T-helper 2 cell (primary cell): ENCODE data around the gene DEAF1.
A peak's percentile ranks its signal among the peaks of the same experiment; 100 is the strongest.
"Not testable (repeated sequence)": the region's sequence is repeated elsewhere in the genome, so short reads cannot be mapped to it uniquely, and the experiment has no call there.

Source experiments
- DNase-seq, 5 experiments: peaks; one replicate each; pipeline versions ENCODE4 v3.0.0 to v3.0.0-alpha.2; 2012 to 2022
- total RNA-seq, 2 donors: gene quantifications; one replicate each; lab custom pipeline; 2026; lab: John Stamatoyannopoulos, UW

Gene DEAF1
- 28.6 to 31.5 reads per million in 2 donors for total RNA-seq

GRCh38 chr11:694563-695287 is at the start of gene DEAF1:
DEAF1 (minus strand) TSS chr11:695222; CDS start chr11:695047, 175 bp downstream.
- peak; percentile 97 to 100 (median 99) for DNase-seq

GRCh38 chr11:742571-743201 is 47.7 kb upstream of the DEAF1 start:
- DNase-seq, result no peak

GRCh38 chr11:742156-742546 is 47.1 kb upstream of the DEAF1 start:
- DNase-seq, result no peak

GRCh38 chr11:737899-738298 is 42.9 kb upstream of the DEAF1 start:
- DNase-seq, result not testable (repeated sequence)

GRCh38 chr11:737366-737765 is 42.3 kb upstream of the DEAF1 start:
- DNase-seq, result no peak

- not testable (repeated sequence) for DNase-seq
Measured at GRCh38 chr11:734541-734940, 39.5 kb upstream of the DEAF1 start.

GRCh38 chr11:733072-733471 is 38.0 kb upstream of the DEAF1 start:
- no peak for DNase-seq

GRCh38 chr11:729492-730074 is 34.6 kb upstream of the DEAF1 start:
- DNase-seq, result no peak

GRCh38 chr11:728901-729491 is 34.0 kb upstream of the DEAF1 start:
- DNase-seq, result no peak

- DNase-seq, result peak; percentile 65 to 82 (median 73)
Measured at GRCh38 chr11:727859-728748, 33.1 kb upstream of the DEAF1 start.

GRCh38 chr11:727281-727701 is 32.3 kb upstream of the DEAF1 start:
- DNase-seq, result no peak

- DNase-seq, result peak in 4 of 5 experiments; percentile 24 to 77 (median 34)
Measured at GRCh38 chr11:726278-727220, 31.5 kb upstream of the DEAF1 start.

- DNase-seq, result no peak
Measured at GRCh38 chr11:725624-726202, 30.7 kb upstream of the DEAF1 start.

- DNase-seq, result no peak
Measured at GRCh38 chr11:724778-725386, 29.9 kb upstream of the DEAF1 start.

GRCh38 chr11:724049-724777 is 29.2 kb upstream of the DEAF1 start:
- no peak for DNase-seq

GRCh38 chr11:723120-723883 is 28.3 kb upstream of the DEAF1 start:
- peak in 2 of 5 experiments; percentile 43 to 78 for DNase-seq

- DNase-seq, result no peak
Measured at GRCh38 chr11:722346-722811, 27.4 kb upstream of the DEAF1 start.

- DNase-seq, result peak in 3 of 5 experiments; percentile 39 to 75 (median 46)
Measured at GRCh38 chr11:721741-722345, 26.8 kb upstream of the DEAF1 start.
